ENCODE data around the gene ARMCX2. TPM values are rescaled to one million over a fixed set of nuclear protein-coding genes. Genes with fewer than 3 reads are reported as not detected.
A peak's percentile ranks its signal among the peaks of the same experiment; 100 is the strongest.

The ARMCX2 gene
- total and polyA plus RNA-seq, 2 donors (not counting 1 experiment from before 2014, with no cell fraction given): 8.7 to 24.0 TPM

DNA sequence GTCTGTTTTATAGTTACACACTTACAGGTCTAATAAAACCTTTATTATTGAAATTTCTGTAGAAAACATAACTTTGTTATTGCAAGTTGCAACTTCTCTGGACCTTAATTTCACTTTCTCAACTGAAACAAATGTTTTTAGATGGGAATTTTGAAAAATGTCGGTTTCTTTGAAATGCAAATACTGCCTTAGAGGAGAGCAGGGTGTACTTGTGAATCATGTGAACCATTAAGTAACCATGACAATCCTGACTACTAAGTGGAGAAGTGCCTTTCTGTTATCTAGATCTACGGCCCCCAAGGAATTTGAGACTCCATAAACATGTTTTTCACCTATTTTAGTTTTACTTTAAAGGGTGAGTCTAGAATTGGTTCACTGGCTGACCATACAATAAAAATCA is 8.5 kb upstream of the ARMCX2 start:
- Mint-ChIP-seq H3K27ac (no peak overlapping the region), H3K9me3 (ENCODE audit: insufficient read depth) (no peaks in the 10 kb centered on the region), H3K4me3 (no peak overlapping the region), H3K27me3 (peaks cover 3% of the 10 kb centered on the region), H3K4me1 (no peaks in the 10 kb centered on the region)
- H3K4me1 ChIP-seq (ENCODE audit: control insufficient read depth in 2 of 2, insufficient read depth in 2 of 2, low read length in 2 of 2): no peaks in the 10 kb centered on the region
- H3K4me2 ChIP-seq (replicated peaks; ENCODE audit: low read depth, low read length, poor library complexity, severe bottlenecking): no peak overlapping the region
- no peak overlapping the region for H3K9ac ChIP-seq (ENCODE audit: low read length)
- no peak overlapping the region for H3K4me3 ChIP-seq (ENCODE audit: control extremely low read depth in 1 of 5, extremely low read depth in 1 of 5, insufficient read depth in 1 of 5, low read depth in 2 of 5, low read length in 4 of 5)
- H3K36me3 ChIP-seq (replicated peaks in 1 of 2; ENCODE audit: control extremely low read depth in 1 of 2, control insufficient read depth in 1 of 2, extremely low read depth in 1 of 2, insufficient read depth in 2 of 2, low read length in 1 of 2): no peaks in the 10 kb centered on the region
- H2AFZ ChIP-seq (ENCODE audit: insufficient read depth, low read depth, low read length, poor library complexity, severe bottlenecking): no peak overlapping the region
- H3K9me3 ChIP-seq (ENCODE audit: control extremely low read depth in 1 of 3, control insufficient read depth in 2 of 3, insufficient read depth in 1 of 3, low read length in 2 of 3): no peaks in the 10 kb centered on the region
- CTCF ChIA-PET: no interaction called here
- peaks cover 0 to 2% (median 0%) of the 10 kb centered on the region in 4 experiments for H3K27me3 ChIP-seq (replicated peaks in 1 of 4; ENCODE audit: control extremely low read depth in 1 of 4, control insufficient read depth in 3 of 4, insufficient read depth in 4 of 4, low read length in 3 of 4)
- ATAC-seq (ENCODE audit: low read depth) (no peak), DNase-seq (no peak)
- intact Hi-C loops (cut with micrococcal nuclease): no loop called here
- no peak overlapping the region for H3K27ac ChIP-seq (ENCODE audit: low read length in 2 of 2)
- H4K20me1 ChIP-seq (ENCODE audit: control insufficient read depth, insufficient read depth, low read length, poor library complexity, severe bottlenecking): no peaks in the 10 kb centered on the region
- no peaks in the 10 kb centered on the region for H3K79me2 ChIP-seq (ENCODE audit: control insufficient read depth, insufficient read depth, low read length)
- WGBS (ENCODE audit: insufficient coverage): no CpG with 5 or more reads among the region's 2 CpGs
- POLR2A ChIA-PET: no interaction called here
- TF ChIP-seq EZH2 (IDR thresholded peaks at IDR 0.05; ENCODE audit: borderline replicate concordance, insufficient read depth, low read depth, low read length, poor library complexity, severe bottlenecking): no peak
- TF ChIP-seq, protein P1, sequence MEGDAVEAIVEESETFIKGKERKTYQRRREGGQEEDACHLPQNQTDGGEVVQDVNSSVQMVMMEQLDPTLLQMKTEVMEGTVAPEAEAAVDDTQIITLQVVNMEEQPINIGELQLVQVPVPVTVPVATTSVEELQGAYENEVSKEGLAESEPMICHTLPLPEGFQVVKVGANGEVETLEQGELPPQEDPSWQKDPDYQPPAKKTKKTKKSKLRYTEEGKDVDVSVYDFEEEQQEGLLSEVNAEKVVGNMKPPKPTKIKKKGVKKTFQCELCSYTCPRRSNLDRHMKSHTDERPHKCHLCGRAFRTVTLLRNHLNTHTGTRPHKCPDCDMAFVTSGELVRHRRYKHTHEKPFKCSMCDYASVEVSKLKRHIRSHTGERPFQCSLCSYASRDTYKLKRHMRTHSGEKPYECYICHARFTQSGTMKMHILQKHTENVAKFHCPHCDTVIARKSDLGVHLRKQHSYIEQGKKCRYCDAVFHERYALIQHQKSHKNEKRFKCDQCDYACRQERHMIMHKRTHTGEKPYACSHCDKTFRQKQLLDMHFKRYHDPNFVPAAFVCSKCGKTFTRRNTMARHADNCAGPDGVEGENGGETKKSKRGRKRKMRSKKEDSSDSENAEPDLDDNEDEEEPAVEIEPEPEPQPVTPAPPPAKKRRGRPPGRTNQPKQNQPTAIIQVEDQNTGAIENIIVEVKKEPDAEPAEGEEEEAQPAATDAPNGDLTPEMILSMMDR (IDR thresholded peaks at IDR 0.05): no peak

DNA sequence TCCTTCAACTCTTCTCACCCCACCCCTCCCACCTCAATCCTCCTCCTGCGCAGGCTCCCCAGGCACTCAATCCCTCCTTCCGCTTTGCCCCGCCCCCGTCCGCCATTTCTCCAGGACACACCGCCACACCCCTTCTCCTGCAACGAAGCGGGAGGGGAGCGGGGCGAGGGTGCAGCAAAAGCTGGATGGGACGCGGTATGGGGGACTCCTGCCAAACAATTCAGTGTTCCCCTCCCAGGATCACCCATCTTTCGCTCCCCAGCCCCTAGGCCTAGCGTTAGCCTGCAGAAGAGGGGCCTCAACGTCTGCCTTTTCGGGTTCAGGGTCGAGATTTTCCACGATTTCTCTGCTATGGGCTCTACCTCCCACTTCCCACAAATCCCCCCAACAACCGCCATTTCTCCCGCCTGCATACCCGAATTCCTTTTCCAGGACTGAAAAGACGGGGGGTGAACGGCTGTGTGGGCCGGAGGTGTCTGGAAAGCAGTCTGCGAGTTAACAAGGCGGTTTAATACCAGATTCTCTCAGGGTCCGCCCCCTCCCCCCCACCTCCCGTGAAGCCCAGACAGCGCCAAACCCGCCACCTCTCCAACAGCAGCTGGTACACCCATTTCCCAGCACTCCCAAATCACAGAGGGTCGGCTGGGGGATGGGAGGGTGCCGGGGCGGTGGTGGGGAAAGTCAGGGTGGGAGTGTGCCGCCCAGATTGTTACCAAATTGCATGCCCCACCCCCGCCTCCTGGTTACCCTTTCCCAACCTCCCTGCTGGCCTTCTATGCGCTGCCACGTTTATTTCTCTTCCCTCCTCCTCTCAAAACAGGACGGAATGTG is 774 bp downstream of the ARMCX2 start:
- Histone ChIP-seq H3K4me2 (replicated peaks; ENCODE audit: low read depth, low read length, poor library complexity, severe bottlenecking) (peak overlapping the region; percentile 81), H4K20me1 (ENCODE audit: control insufficient read depth, insufficient read depth, low read length, poor library complexity, severe bottlenecking) (no peaks in the 10 kb centered on the region), H3K9ac (ENCODE audit: low read length) (peak overlapping the region; percentile 70), H3K36me3 (replicated peaks in 1 of 2; ENCODE audit: control extremely low read depth in 1 of 2, control insufficient read depth in 1 of 2, extremely low read depth in 1 of 2, insufficient read depth in 2 of 2, low read length in 1 of 2) (no peaks in the 10 kb centered on the region), H3K27ac (ENCODE audit: low read length in 2 of 2) (peak overlapping the region in 1 of 2 donors; percentile 53), H3K79me2 (ENCODE audit: control insufficient read depth, insufficient read depth, low read length) (no peaks in the 10 kb centered on the region), H3K4me1 (ENCODE audit: control insufficient read depth in 2 of 2, insufficient read depth in 2 of 2, low read length in 2 of 2) (peaks cover 3 to 9% of the 10 kb centered on the region in 2 donors), H3K9me3 (ENCODE audit: control extremely low read depth in 1 of 3, control insufficient read depth in 2 of 3, insufficient read depth in 1 of 3, low read length in 2 of 3) (no peaks in the 10 kb centered on the region), H2AFZ (ENCODE audit: insufficient read depth, low read depth, low read length, poor library complexity, severe bottlenecking) (peak overlapping the region; percentile 81), H3K27me3 (replicated peaks in 1 of 4; ENCODE audit: control extremely low read depth in 1 of 4, control insufficient read depth in 3 of 4, insufficient read depth in 4 of 4, low read length in 3 of 4) (no peaks in the 10 kb centered on the region), H3K4me3 (ENCODE audit: control extremely low read depth in 1 of 5, extremely low read depth in 1 of 5, insufficient read depth in 1 of 5, low read depth in 2 of 5, low read length in 4 of 5) (peak overlapping the region; percentile 19 to 76 (median 66))
- WGBS (ENCODE audit: insufficient coverage): 0% methylated on average over 4 of the region's 38 CpGs
- Mint-ChIP-seq H3K27me3 (peaks cover 7% of the 10 kb centered on the region), H3K9me3 (ENCODE audit: insufficient read depth) (no peaks in the 10 kb centered on the region), H3K4me3 (peak overlapping the region; percentile 89), H3K4me1 (peaks cover 15% of the 10 kb centered on the region), H3K27ac (peak overlapping the region; percentile 65)
- no peak for TF ChIP-seq EZH2 (IDR thresholded peaks at IDR 0.05; ENCODE audit: borderline replicate concordance, insufficient read depth, low read depth, low read length, poor library complexity, severe bottlenecking)
- TF ChIP-seq, protein P1 (IDR thresholded peaks at IDR 0.05): no peak
- CTCF ChIA-PET: no interaction called here
- DNase-seq: peak; percentile 47
- intact Hi-C loops (cut with micrococcal nuclease): no loop called here
- peak; percentile 72 for ATAC-seq (ENCODE audit: low read depth)
- POLR2A ChIA-PET: interaction anchor here (1.0 kb wide), 1 partner anchor 272 kb away, joined by 3 read pairs; no protein-coding TSS in a partner anchor
